ENCODE results near the gene TRAM2. TPM values are rescaled to one million over a fixed set of nuclear protein-coding genes. Genes with fewer than 3 reads are reported as not detected.

Gene TRAM2
- total and polyA plus RNA-seq, 9 of the 15 experiments (the other 6 are each of a cell fraction or from before 2014, with no cell fraction given) = 2.6 to 13.3 (median 8.9) TPM

GRCh38 chr6:52548999-52549398, 27.9 kb downstream of the TRAM2 start:
- BruUV-seq (replicated peaks) = no TSS peak
- no peak for ATAC-seq
- peaks cover 4% of the 10 kb centered on the region; the same call in 1 of the 3 replicates for H3K79me2 ChIP-seq (ENCODE audit: control insufficient read depth, insufficient read depth, low read length)
- TF ChIP-seq HCFC1 (IDR thresholded peaks at IDR 0.05; ENCODE audit: low read depth, low read length) (no peak), PHF21A (IDR thresholded peaks at IDR 0.05; ENCODE audit: borderline replicate concordance, low read depth) (no peak), ZNF274 (IDR thresholded peaks at IDR 0.05; ENCODE audit: borderline replicate concordance, low read depth, low read length) (no peak), NCOA4 (IDR thresholded peaks at IDR 0.05; ENCODE audit: partially characterized antibody) (no peak), KDM1A (IDR thresholded peaks at IDR 0.05) (no peak), ZBTB33 (CRISPR knock-in tag; IDR thresholded peaks at IDR 0.05) (no peak), USF1 (CRISPR knock-in tag; IDR thresholded peaks at IDR 0.05) (no peak), EP400 (IDR thresholded peaks at IDR 0.05) (no peak), ZNF407 (IDR thresholded peaks at IDR 0.05; ENCODE audit: low read depth) (no peak)
- TF ChIP-seq, protein P1, sequence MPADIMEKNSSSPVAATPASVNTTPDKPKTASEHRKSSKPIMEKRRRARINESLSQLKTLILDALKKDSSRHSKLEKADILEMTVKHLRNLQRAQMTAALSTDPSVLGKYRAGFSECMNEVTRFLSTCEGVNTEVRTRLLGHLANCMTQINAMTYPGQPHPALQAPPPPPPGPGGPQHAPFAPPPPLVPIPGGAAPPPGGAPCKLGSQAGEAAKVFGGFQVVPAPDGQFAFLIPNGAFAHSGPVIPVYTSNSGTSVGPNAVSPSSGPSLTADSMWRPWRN (IDR thresholded peaks at IDR 0.05; ENCODE audit: low read depth) = no peak
- TF ChIP-seq, protein P2, sequence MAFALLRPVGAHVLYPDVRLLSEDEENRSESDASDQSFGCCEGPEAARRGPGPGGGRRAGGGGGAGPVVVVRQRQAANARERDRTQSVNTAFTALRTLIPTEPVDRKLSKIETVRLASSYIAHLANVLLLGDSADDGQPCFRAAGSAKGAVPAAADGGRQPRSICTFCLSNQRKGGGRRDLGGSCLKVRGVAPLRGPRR (CRISPR knock-in tag; IDR thresholded peaks at IDR 0.05) = no peak

More at GRCh38 chr6:52548999-52549398, 27.9 kb downstream of the TRAM2 start:
- no peaks in the 10 kb centered on the region for H3K9me3 ChIP-seq (replicated peaks; ENCODE audit: control insufficient read depth, insufficient read depth, low read depth, low read length)
- H3K9me1 ChIP-seq (ENCODE audit: control insufficient read depth, insufficient read depth, low read length) = no peaks in the 10 kb centered on the region
- H3K4me3 ChIP-seq = no peak overlapping the region
- H2AFZ ChIP-seq (ENCODE audit: low read depth, low read length) = no peak overlapping the region
- H3K27ac ChIP-seq (ENCODE audit: extremely low read depth, low read depth, low read length) = no peak overlapping the region
- no peak overlapping the region for H3K4me2 ChIP-seq (ENCODE audit: insufficient read depth, low read length)
- DNase-seq (ENCODE audit: extremely low read depth in 1 of 4, low spot score in 3 of 4) (no peak), FAIRE-seq (no peak)
- intact Hi-C loops (cut with micrococcal nuclease) (no loop called here), in situ Hi-C loops (cut with MboI) (no loop called here)
- H3K27me3 ChIP-seq (ENCODE audit: control insufficient read depth in 2 of 2, insufficient read depth in 2 of 2, low read length in 2 of 2) = no peaks in the 10 kb centered on the region
- POLR2A ChIA-PET = interaction anchor here (0.9 to 1.0 kb wide), 2 partner anchors 13 to 25 kb away, joined by 3 read pairs; no protein-coding TSS in a partner anchor
- H4K20me1 ChIP-seq (replicated peaks; ENCODE audit: control insufficient read depth, insufficient read depth, low read length) = peaks cover 14% of the 10 kb centered on the region; the same call in 1 of the 2 replicates
- CTCF ChIA-PET (ENCODE audit: low intra/inter-chr PET ratio) = no interaction called here
- H3K9ac ChIP-seq (ENCODE audit: insufficient read depth in 1 of 2, low read depth in 2 of 2, low read length in 2 of 2) = no peak overlapping the region
- H3K36me3 ChIP-seq (ENCODE audit: control insufficient read depth, insufficient read depth, low read length) = no peaks in the 10 kb centered on the region; the same call in 1 of the 3 replicates
- 72% methylated on average over 5 of the region's 5 CpGs for WGBS (ENCODE audit: insufficient coverage, low coverage, missing lambda C conversion rate)
- peaks cover 10 to 23% of the 10 kb centered on the region in 2 experiments for H3K4me1 ChIP-seq (replicated peaks in 1 of 2; ENCODE audit: control insufficient read depth in 2 of 2, insufficient read depth in 2 of 2, low read length in 2 of 2)
